Right ventricle myocardium inferior (tissue), 1 donor: ENCODE data around the gene PRAME. TPM values are rescaled to one million over a fixed set of nuclear protein-coding genes. Genes with fewer than 3 reads are reported as not detected.

Experiments
- ATAC-seq: fragments of 200-7000 bp; cut with Tn5 transposase; one replicate; pipeline ENCODE4 v1.9.1; 2020; ENCODE audit warnings: mild to moderate bottlenecking, moderate library complexity
- DNase-seq: peaks from one replicate; pipeline ENCODE4 v3.0.0; 2021; ENCODE audit errors: missing footprints
- intact Hi-C: fragments of 100-400 bp; cut with DNase I; formaldehyde crosslinking; loops from one replicate; pipeline ENCODE4 v1.11.0; 2022
- total RNA-seq: library from RNA; stranded (reverse); fragmentation: NEBNext Ultra II Directional; extraction: Animal tissue kit (Norgen Biotek cat#: 25700); gene quantifications from one replicate; pipeline ENCODE4 v1.2.1, GENCODE V29; 2021
- donor health status: DM: no; HTN: yes; CAD: no; lungs with severe emphysema.

Gene PRAME
- total RNA-seq, 1 donor from 2014 or later = not detected

DNA sequence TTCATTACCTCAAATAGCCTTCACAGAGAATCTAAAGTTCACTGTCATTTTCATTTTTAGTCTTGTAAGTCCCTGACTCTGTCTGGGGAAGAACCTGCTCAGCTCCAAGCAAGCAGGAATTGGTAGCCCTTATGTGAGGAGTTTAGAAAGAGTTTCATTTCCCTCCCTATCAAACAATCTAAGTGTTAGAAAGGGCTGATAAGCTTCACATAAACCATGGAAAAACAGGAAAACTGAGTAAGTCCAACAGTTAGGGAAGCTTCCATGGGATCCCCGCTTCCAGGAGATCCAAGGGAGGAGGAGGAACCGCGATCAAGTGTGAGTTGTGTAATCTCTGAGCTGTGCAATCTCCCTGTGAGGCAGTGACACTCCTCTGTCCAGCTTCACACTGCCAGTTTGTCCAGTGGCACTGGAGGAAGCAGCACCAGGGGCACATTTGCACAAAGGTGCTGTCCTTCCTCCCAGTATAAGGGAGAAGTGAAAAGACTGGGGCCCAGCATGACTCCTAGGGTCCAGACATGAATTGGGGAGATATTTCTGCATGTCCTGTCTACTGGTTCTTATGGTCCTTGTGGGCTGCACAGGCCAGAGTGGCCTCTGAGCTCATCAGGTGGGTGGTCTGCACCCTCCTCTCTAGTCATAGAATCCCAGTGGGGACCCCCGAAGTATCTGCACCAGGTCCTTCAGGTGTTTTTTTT lies 4.3 kb downstream of the PRAME start:
- ATAC-seq (no peak), DNase-seq (no peak)
- intact Hi-C loops = no loop called here

DNA sequence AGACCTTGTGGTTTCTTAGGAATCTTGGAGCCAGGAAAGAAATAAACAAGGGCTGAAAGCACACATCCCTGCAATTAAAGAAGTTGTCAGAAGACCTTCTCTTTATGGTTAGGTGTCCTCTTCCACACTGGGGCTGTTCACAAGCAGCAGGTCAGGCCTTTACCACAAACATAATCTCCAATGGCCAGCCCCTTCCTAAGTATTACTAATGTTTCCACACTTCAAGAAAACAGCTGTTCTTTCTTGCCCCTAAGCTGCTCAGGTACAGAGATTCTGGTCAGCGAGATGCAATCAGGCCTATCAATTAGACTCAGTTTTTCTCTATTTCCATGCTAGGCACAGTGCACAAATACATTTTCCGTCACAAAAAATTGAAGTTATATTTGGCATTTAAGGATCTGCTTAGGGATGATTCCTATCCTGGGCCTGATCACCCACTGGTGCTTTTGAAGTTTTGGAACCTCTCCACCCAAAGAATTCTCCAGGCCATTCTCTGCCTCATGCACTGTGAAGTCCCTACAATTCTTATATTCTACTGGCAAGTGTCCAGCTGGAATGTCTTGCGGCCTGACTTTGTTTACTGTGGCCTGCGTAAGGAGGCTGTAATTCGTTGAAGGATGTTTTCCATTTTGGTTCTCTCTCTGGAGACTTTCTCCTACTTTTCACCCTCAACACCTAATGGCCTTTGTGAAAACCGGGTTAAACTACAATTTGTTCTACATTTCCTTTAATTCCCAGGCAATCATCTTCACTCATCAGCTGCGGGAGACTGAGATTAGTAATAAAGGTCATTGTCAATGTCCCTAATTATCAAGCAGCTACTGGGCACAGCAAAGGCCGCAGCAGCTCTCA lies 5.1 kb downstream of the PRAME start:
- DNase-seq (no peak), ATAC-seq (no peak)
- intact Hi-C loops = no loop called here

DNA sequence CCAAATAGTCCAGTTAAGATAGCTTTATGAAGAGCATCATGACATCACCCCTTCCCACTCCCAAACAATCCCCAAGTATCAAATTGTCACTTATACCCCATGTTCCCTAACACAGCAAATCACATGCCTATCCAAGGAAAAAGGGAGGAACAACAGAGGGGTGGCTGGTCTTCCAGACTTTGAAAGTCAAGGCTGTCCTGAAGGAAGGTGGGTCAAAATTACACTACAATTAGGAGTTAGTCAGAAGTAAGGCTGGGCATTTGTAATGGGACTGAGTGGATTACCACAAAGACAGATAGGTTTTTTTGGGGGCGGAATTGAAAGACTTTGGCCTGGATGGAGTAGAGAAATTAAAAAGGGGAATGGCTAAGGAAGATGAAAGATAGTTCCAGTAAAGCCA lies 5.9 kb downstream of the PRAME start:
- intact Hi-C loops = no loop called here
- DNase-seq = no peak
- no peak for ATAC-seq

DNA sequence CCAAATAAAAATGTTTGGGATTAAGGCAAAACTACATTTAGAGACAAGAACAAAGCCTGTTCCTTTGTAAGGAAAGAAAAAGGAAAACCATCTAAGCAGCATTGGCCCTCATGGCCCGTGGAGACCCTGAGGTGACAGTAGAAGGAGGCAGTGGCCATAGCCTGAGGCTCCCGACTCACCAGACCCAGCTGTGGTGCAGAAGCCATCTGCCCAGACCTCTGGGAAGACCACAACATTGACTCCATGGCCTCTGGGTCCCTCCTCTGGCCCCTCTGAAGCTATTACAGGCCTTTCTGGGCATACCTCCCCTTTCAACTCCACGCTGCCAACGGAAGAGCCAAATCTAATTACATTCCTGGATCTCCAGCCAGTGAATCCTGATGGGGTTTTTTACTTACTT lies 6.4 kb downstream of the PRAME start:
- DNase-seq = no peak
- no peak for ATAC-seq
- intact Hi-C loops = no loop called here

DNA sequence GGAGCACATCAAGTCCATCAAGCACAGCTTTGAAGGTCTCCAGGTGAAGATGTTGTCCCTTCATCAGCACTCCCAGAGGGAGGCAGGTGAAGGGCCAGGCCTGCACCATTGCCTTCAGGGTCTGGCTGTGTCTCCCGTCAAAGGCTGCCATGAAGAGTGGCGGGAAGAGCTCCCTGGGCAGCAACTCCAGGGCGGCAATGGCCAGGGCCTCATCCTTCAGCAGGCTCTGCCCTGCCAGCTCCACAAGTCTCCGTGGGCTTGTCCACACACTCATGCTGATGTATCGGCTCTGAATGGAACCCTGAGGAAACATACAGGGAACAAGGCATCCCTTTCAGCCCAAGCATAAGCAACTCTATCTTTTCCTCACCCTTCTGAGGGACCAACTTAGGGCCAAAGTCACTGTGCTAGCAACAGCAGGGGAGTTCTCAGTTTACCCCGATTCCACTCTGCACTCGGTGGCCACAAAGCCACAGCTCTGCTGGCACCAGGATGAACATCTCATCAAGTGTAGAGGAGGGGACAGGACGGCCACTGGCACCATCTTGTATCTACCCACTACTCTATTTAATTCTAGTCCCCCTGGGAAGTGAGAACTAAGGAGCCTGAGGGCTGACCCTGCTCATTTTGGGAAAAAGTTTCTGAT lies 8.2 kb downstream of the PRAME start:
- ATAC-seq = no peak
- DNase-seq = no peak
- intact Hi-C loops = no loop called here

DNA sequence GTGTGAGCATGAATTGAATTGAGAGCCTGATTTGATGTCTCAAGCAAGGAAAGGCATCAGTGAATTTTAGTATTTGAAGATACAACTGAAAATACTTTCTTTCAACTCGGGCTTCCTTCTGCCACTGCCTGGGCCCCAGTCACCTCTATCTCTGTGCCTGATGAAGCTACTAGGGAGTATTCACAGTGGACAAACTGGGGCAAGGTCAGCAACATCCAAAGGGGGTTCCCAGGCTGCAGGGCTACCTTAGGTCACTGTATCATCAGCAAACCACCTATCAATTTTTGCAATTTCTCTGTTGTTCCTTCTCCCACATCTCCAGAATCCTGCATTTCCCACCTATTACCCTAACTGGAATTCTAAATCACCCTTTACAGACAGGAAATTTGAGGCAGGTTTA lies 10.2 kb downstream of the PRAME start:
- ATAC-seq = no peak
- intact Hi-C loops = no loop called here
- DNase-seq = no peak

DNA sequence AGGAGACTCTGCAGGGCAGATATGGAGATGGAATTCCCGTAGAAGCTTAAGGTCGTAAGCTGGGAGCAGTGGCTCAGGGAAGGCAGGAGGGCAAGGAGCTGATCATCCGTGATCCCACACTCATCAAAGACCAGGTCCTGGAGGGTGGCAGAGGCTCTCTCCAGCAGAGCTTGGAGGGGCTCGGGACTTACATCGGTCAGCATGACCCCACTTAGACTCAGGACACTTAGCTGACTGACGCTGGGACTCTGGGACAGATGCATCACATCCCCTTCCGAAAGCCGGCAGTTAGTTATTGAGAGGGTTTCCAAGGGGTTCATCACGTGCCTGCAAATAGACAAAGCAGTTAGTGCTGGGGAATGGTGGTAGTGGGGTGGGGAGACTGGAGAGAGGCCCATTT lies 10.7 kb downstream of the PRAME start:
- no peak for DNase-seq
- ATAC-seq = no peak
- intact Hi-C loops = no loop called here

DNA sequence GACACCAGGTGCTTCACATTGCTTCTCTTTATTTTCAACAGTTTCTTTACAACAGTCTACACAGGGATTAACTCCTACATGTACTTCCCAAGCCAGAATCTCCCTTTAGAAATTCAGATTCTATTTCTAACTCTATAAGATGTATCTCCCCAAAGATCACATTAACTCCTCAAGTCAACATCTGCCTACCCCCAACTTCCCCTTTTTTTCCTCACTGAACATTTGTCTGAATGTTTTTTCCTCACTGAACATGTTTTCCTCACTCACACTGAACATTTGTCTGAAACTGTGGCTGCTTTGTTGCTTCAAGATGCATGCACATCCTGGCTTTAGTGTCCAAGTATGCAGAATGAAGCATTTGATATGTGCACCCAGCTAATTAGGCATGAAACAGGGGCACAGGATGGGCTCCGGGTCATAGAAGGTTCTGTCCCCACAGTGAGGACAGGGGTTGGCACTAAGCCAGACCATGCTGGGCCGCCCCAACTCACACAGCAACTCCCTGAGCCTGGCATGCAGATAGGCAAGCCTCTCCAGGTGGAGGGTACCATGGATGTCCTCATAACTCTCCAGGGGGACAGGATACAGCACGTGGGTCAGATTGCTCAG lies 11.3 kb downstream of the PRAME start:
- DNase-seq = no peak
- intact Hi-C loops = no loop called here
- ATAC-seq = no peak

DNA sequence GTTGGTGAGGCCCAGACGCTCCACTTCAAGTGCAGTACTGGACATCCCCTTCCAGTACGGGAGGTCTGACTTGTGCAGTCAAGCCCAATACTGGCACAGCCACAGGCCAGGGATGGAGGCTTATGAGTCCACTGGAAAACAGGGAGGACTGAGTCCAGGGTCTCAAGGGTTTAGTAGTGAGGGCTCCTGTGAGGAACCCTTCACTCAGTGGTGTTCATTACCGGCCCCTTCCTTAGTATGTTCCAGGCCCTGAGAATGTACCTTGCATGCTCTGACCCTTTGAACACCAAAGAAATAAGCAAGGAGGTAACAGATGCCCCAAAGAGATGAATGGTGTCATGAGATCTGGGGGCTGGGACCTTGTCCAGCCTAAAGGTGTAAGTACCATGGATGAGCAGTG lies 11.8 kb downstream of the PRAME start:
- ATAC-seq = no peak
- DNase-seq = no peak
- intact Hi-C loops = no loop called here

DNA sequence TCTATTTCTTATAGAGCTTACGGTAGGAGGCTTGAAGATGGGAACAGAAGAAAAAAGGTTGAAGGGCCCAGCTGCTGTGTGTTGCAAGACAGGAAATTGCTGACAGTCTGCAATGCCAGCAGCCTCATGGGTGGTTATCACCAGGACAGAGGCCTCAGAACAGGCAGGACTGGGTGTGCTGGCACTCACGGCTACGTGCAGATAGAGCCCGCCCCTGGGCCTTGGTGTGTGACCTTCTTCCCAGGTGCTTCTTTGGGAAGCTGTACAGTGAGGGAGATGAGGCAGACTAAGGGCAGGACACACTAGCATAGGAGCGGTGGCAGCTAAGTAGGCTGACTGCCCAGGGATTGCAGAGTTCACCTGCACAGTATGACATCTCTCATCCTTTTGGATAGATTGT lies 12.6 kb downstream of the PRAME start:
- ATAC-seq (peak; percentile 31), DNase-seq (no peak)
- intact Hi-C loops = no loop called here

DNA sequence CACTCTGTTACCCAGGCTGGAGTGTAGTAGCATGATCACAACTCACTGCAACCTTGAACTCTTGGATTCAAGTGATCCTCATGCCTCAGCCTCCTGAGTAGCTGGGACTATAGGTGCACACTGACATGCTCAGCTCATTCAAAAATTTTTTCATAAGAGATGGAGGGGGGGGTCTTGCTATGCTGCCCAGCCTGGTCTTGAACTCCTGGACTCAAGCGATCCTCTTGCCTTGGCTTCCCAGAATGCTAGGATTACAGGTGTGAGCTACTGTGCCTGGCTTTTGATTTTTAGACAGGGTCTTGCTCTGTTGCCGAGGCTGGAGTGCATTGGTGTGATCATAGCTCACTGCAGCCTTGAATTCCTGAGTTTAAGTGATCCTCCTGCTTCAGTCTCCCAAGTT lies 14.0 kb downstream of the PRAME start:
- DNase-seq (no peak), ATAC-seq (no peak)
- intact Hi-C loops = no loop called here

DNA sequence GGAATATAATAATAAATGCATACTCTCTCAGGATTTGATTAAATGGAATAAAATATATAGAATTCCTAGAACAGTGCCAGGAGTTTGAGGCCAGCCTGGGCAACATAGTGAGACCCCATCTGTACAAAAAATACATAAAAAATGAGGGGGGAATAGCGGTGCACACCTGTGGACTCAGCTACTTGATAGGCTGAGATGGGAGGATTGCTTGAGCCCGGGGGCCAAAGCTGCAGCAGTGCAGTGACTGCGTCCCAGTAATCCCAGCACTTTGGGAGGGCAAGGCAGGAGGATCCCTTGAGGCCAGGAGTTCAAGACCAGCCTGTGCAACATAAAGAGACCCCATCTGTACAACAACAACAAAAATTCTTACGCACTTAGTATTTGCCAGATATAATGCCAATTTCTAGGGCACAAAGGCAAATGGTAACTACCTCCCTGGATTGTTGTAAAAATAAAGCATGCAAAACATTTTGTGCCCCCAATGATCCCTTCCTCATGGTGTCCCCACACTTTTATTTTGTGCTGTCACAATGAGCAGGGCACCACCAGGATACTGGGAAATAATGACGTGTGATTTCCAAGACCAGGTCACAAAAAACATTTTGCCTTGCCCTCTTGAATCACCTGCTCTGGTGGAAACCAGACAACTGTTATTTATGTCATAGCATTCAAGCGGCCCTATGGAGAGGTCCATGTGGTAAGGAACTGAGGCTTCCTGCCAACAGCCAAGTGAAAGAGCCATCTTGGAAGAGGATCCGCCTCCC lies 20.7 kb downstream of the PRAME start:
- no peak for ATAC-seq
- DNase-seq = no peak
- intact Hi-C loops = no loop called here

DNA sequence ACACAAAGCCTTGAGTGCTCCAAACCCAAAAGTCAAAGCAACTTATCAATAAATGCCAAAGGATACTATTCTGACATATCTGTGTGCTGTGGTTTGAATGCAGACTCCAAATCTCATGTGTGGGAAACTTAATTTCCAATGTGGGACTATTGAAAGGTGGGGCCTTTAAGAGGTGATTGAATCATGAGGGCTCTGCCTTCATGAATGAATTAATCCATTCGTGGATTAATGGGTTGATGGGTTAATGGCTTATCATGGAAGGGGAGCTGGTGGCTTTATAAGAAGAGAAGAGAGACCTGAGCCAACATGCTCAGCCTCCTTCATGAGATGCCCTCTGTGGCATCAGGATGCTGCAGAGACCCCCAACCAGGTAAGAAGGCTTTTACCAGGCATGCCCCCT lies 22.1 kb downstream of the PRAME start:
- ATAC-seq = no peak
- intact Hi-C loops = no loop called here
- DNase-seq = no peak

DNA sequence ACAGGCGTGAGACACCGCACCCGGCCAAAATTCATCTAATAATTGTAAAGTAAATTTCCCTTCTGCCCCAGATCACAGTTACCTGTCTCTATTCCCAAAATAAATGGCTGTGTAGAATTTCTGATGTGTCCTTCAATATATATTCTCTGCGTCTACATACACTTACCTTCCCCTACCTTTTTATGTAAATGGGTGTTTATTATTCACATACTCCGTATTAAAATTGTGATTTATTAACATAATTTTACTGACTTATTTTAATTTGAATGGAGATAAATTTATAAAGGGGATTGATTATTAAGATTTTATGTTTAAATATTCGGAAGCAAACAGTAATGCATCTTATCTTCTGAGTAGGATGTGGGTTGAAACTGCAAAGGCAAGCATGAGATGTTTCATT lies 22.6 kb downstream of the PRAME start:
- ATAC-seq = no peak
- intact Hi-C loops = no loop called here
- no peak for DNase-seq

DNA sequence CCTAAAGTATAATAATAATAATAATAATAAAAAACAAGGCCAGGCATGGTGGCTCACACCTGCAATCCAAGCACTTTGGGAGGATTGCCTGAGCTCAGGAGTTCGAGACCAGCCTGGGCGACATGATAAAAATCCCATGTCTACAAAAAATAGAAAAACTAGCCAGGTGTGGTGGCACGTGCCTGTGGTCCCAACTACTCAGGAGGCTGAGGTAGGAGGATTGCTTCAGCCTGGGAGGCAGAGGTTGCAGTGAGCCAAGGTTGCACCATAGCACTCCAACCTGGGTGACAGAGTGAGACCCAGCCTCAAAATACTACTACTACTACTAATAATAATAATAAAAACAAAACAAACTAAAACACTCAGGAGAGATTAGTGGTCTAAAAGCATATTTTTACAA lies 23.4 kb downstream of the PRAME start:
- no peak for ATAC-seq
- no peak for DNase-seq
- intact Hi-C loops = no loop called here

DNA sequence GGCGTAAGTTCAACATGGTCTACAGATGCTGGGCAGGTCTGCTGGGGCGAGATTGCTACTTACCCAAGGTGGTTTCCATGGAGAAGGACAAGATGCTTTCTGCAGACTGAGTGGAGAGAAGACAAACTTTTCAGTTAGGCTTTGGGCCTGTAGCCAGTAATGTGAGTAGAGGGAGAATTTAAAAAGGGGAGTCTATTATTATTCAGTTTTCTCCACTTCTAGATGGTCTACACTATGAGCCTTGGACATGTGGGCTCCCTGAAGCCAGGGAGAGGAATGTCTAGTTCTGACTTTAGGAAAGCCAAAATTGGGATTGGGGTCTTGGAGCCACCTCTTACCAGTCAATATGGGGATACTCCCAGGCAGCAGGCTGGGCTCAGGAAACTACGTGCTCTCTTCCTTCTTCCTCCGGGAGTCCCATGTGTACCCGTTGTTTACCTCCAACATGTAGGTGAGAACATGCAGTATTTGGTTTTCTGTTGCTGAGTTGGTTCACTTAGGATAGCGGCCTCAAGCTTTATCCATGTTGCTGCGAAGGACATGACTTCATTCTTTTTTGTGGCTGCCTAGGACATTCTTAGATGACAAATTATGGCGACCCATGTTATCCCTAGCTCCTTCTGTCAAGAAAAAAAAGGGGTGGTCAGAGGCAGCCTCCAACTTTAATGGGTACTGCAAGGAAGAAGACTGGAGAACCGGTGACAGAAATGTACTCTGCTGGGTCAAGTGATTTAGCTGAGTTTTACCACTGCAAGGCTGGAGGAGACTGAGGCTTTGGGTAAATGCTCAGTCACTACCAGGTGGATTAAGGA lies 24.3 kb downstream of the PRAME start:
- DNase-seq (no peak), ATAC-seq (no peak)
- intact Hi-C loops = no loop called here

DNA sequence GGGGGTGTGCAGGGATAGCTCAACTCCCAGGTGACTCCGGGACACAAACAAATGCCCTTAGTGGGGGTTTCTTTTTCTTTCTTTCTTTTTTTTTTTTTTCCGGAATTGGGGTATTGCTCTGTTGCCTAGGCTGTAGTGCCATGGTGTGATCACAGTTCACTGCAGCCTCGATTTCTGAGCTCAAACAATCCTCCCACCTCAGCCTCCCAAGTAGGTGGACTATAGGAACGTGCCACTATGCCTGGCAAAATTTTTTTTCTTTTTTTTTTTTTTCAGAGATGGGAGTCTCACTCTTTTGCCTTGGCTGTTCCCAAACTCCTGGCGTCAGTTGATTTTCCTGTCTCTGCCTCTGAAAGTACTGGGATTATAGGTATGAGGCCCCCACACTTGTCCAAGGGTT lies 25.2 kb downstream of the PRAME start:
- DNase-seq = no peak
- intact Hi-C loops = no loop called here
- no peak for ATAC-seq

DNA sequence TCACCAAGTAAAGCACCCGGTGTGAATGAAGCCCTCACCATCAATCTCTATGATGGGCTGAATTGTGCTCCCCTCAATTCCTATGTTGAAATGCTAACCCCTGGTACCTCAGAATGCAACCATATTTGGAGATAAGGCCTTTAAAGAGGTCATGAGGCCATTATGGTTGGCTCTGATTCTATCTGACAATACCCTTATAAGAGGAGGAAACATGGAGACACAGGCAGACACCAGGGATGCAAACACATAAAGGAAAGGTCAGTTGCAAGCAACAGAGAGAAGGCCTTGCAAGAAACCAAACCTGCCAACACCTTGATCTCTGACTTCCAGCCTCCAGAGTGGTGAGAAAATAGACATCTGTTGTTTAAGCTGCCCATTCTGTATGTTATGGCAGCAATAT lies 25.6 kb downstream of the PRAME start:
- intact Hi-C loops = no loop called here
- DNase-seq (no peak), ATAC-seq (no peak)
